K562 (cell line): ENCODE measurements around the gene KCNJ9. TPM values are rescaled to one million over a fixed set of nuclear protein-coding genes. Genes with fewer than 3 reads are reported as not detected.

ENCODE experiments used
- ATAC-seq: fragments of 200-7000 bp; cut with Tn5 transposase; 3 replicates; pipeline ENCODE4 v1.9.1; 2020; ENCODE audit warnings: moderate library complexity
- BruUV-seq: library from RNA; stranded (reverse); fragments of 400-500 nt; replicated peaks from 2 replicates; lab custom pipeline; 2021; lab: Mats Ljungman, UMichigan
- CTCF ChIA-PET: fragments of 300-600 bp; formaldehyde crosslinking; extraction: SDS; loops from one replicate; lab custom pipeline; 2021; ENCODE audit warnings: low intra/inter-chr PET ratio; lab: Yijun Ruan, JAX
- POLR2A ChIA-PET: fragments of 300-600, 350-650 bp; sonication (Branson Sonifier 250); formaldehyde crosslinking; extraction: SDS; loops from one replicate; lab custom pipeline; 2021; ENCODE audit warnings: antibody characterized with exemption, inconsistent platforms; lab: Yijun Ruan, JAX
- DNase-seq, 4 experiments: peaks; one replicate each; pipeline versions ENCODE4 v3.0.0 to v3.0.0-alpha.2; 2011 to 2018; ENCODE audit warnings: low spot score in 3 of 4, mixed read lengths in 3 of 4; ENCODE audit errors: extremely low read depth in 1 of 4
- FAIRE-seq: peaks from 2 replicates; lab custom pipeline; 2011; peaks lifted over from hg19 to GRCh38; lab: Jason Lieb, UNC
- H2AFZ ChIP-seq: 2 replicates; pipeline ENCODE4 v1.6.0; 2011; ENCODE audit warnings: low read depth, low read length, control low read depth, inconsistent platforms
- H3K27ac ChIP-seq: fragments of 200-600 bp; 3 replicates; pipeline ENCODE4 v1.8.0; 2011; ENCODE audit warnings: low read depth, mild to moderate bottlenecking, control low read depth, inconsistent platforms, low read length, moderate library complexity, mixed read lengths; ENCODE audit errors: extremely low read depth
- H3K27me3 ChIP-seq, 2 experiments: fragments of 300-600 bp in 1 of 2; 2 replicates in 1 of 2; 3 replicates in 1 of 2; pipeline versions ENCODE4 v1.6.0 to v1.8.0; 2011; ENCODE audit warnings: inconsistent platforms in 2 of 2, low read length in 2 of 2, mild to moderate bottlenecking in 1 of 2, mixed read lengths in 1 of 2, moderate library complexity in 1 of 2; ENCODE audit not compliant: control insufficient read depth in 2 of 2, insufficient read depth in 2 of 2
- H3K36me3 ChIP-seq: fragments of 300-600 bp; 3 replicates; pipeline ENCODE4 v1.8.0; 2011; ENCODE audit warnings: mild to moderate bottlenecking, low read length, inconsistent platforms; ENCODE audit not compliant: control insufficient read depth, insufficient read depth
- H3K4me1 ChIP-seq, 2 experiments: fragments of 200-600 bp in 1 of 2; replicated peaks in 1 of 2; 2 replicates in 1 of 2; 3 replicates in 1 of 2; pipeline versions ENCODE4 v1.5.1 to v1.8.0; 2011; ENCODE audit warnings: inconsistent platforms in 2 of 2, low read length in 2 of 2, mild to moderate bottlenecking in 1 of 2, mixed read lengths in 1 of 2, moderate library complexity in 1 of 2; ENCODE audit not compliant: control insufficient read depth in 2 of 2, insufficient read depth in 2 of 2
- H3K4me2 ChIP-seq: 2 replicates; pipeline ENCODE4 v1.6.1; 2011; ENCODE audit warnings: low read length, control low read depth, inconsistent platforms, mixed read lengths; ENCODE audit not compliant: insufficient read depth
- H3K4me3 ChIP-seq: fragments of 200-600 bp; sonication (generic), shearing (Covaris generic); 2 replicates; pipeline ENCODE4 v1.5.1; 2016; ENCODE audit warnings: control low read depth, inconsistent platforms
- H3K79me2 ChIP-seq: fragments of 200-600 bp; 3 replicates; pipeline ENCODE4 v1.8.0; 2011; ENCODE audit warnings: low read length, inconsistent platforms; ENCODE audit not compliant: control insufficient read depth, insufficient read depth
- H3K9ac ChIP-seq, 2 experiments: 2 replicates each; pipeline versions ENCODE4 v1.6.0 to v1.6.1; 2011; ENCODE audit warnings: low read depth in 2 of 2, low read length in 2 of 2, control low read depth in 1 of 2, inconsistent platforms in 1 of 2, mild to moderate bottlenecking in 1 of 2, mixed read lengths in 1 of 2; ENCODE audit not compliant: insufficient read depth in 1 of 2
- H3K9me1 ChIP-seq: one replicate; pipeline ENCODE4 v1.6.0; 2011; ENCODE audit warnings: inconsistent platforms, mild to moderate bottlenecking, low read length, moderate library complexity; ENCODE audit not compliant: control insufficient read depth, insufficient read depth
- H3K9me3 ChIP-seq: replicated peaks from 2 replicates; pipeline ENCODE4 v1.5.1; 2011; ENCODE audit warnings: low read depth, low read length, inconsistent platforms; ENCODE audit not compliant: control insufficient read depth, insufficient read depth
- H4K20me1 ChIP-seq: replicated peaks from 2 replicates; pipeline ENCODE4 v1.6.1; 2011; ENCODE audit warnings: low read length, inconsistent platforms, mixed read lengths; ENCODE audit not compliant: control insufficient read depth, insufficient read depth
- ATF1 ChIP-seq, 2 experiments: fragments of 450-650 bp in 1 of 2; IDR thresholded peaks; 2 replicates each; pipeline ENCODE4 v1.6.1; 2016; ENCODE audit warnings: missing compliant biosample characterization in 1 of 2, missing genetic modification characterization in 1 of 2
- BRCA1 ChIP-seq, 2 experiments: fragments of 450-650 bp in 1 of 2; sonication (generic) in 1 of 2; formaldehyde crosslinking in 1 of 2; IDR thresholded peaks; 2 replicates each; pipeline versions ENCODE4 v1.5.0 to v1.6.1; 2017 to 2020; ENCODE audit warnings: mild to moderate bottlenecking in 1 of 2, missing genetic modification reagents in 1 of 2
- BRD9 ChIP-seq: fragments of 450-650 bp; IDR thresholded peaks from 2 replicates; pipeline ENCODE4 v1.6.1; 2018; ENCODE audit warnings: low read depth; ENCODE audit not compliant: partially characterized antibody
- CCNT2 ChIP-seq: IDR thresholded peaks from 2 replicates; pipeline ENCODE4 v1.6.1; 2011; ENCODE audit warnings: borderline replicate concordance, low read depth, mild to moderate bottlenecking, moderate library complexity, mixed read lengths, low read length; ENCODE audit not compliant: insufficient read length; ENCODE audit errors: extremely low read depth
- MCM7 ChIP-seq, 2 experiments: fragments of 450-650 bp; IDR thresholded peaks; 2 replicates each; pipeline ENCODE4 v1.6.1; 2016 to 2018
- MTA3 ChIP-seq: fragments of 450-650 bp; formaldehyde crosslinking; IDR thresholded peaks from 2 replicates; pipeline ENCODE4 v1.6.1; 2017; ENCODE audit warnings: mild to moderate bottlenecking, borderline replicate concordance
- NELFE ChIP-seq: IDR thresholded peaks from 2 replicates; pipeline ENCODE4 v1.6.1; 2011; ENCODE audit warnings: mild to moderate bottlenecking; ENCODE audit not compliant: insufficient read depth, insufficient read length
- NFXL1 ChIP-seq: fragments of 450-650 bp; formaldehyde crosslinking; IDR thresholded peaks from 2 replicates; pipeline ENCODE4 v1.4.0; 2021; ENCODE audit warnings: mild to moderate bottlenecking
- RFX5 ChIP-seq: IDR thresholded peaks from 2 replicates; pipeline ENCODE4 v1.6.1; 2011; ENCODE audit warnings: low read depth, mild to moderate bottlenecking, improper control_type of control experiment, low read length
- SMC3 ChIP-seq: conservative IDR thresholded peaks from 2 replicates; pipeline ENCODE4 v1.6.1; 2011; ENCODE audit warnings: low read depth, low read length, improper control_type of control experiment; ENCODE audit not compliant: insufficient read depth
- SP1 ChIP-seq: sonication (generic); formaldehyde crosslinking; IDR thresholded peaks from 2 replicates; pipeline ENCODE4 v1.8.1; 2022; ENCODE audit warnings: mild to moderate bottlenecking, missing genetic modification reagents
- TRIM28 ChIP-seq: fragments of 450-650 bp; IDR thresholded peaks from 2 replicates; pipeline ENCODE4 v1.6.1; 2017
- ZNF224 ChIP-seq: sonication (generic); formaldehyde crosslinking; IDR thresholded peaks from 2 replicates; pipeline ENCODE4 v1.8.0; 2022; ENCODE audit warnings: mild to moderate bottlenecking, missing genetic modification reagents
- ZNF232 ChIP-seq: sonication (generic); formaldehyde crosslinking; IDR thresholded peaks from 2 replicates; pipeline ENCODE4 v1.8.0; 2022; ENCODE audit warnings: mild to moderate bottlenecking, missing genetic modification reagents
- ZNF699 ChIP-seq: fragments of 250-450 bp; sonication (Bioruptor Pico); IDR thresholded peaks from 2 replicates; pipeline ENCODE4 v1.8.0; 2021; ENCODE audit warnings: mild to moderate bottlenecking, moderate library complexity; ENCODE audit not compliant: insufficient replicate concordance
- WGBS: fragments of 100-300 bp; shearing (Covaris generic); methylation state at CpG from one replicate; pipeline ENCODE4 v1.1.6; 2016; ENCODE audit warnings: low coverage, mixed read lengths; ENCODE audit not compliant: insufficient coverage; ENCODE audit errors: missing lambda C conversion rate; 5-methylcytosine and 5-hydroxymethylcytosine counted together
- in situ Hi-C: fragments of 300-500 bp; cut with MboI; formaldehyde crosslinking; loops from 4 replicates; pipeline ENCODE4 v1.15.0; 2018; ENCODE audit warnings: inconsistent platforms, mixed read lengths
- intact Hi-C: fragments of 100-400 bp; cut with micrococcal nuclease; formaldehyde crosslinking; loops from 2 replicates; pipeline ENCODE4 v1.14.2; 2022
- polyA plus RNA-seq, 8 experiments: library from polyadenylated mRNA; depleted of rRNA in 4 of 8; stranded (reverse) in 5 of 8; unstranded in 3 of 8; fragments of >200 nt; fragmentation: Nextera tagmentation in 2 of 8; fragmentation: Illumina TruSeq in 1 of 8; extraction: Ambion mirVana in 2 of 8; extraction: Trizol in 1 of 8; gene quantifications; 2 replicates each; pipeline versions ENCODE4 v1.2.1 to v1.2.3, GENCODE V29; 2011 to 2014; ENCODE audit warnings: inconsistent platforms in 1 of 8, missing spikeins in 1 of 8
- total RNA-seq, 7 experiments: library from RNA; depleted of rRNA in 6 of 7; stranded (reverse); fragments of >200 nt in 6 of 7; fragmentation: Illumina TruSeq in 2 of 7; extraction: Trizol in 2 of 7; gene quantifications; 2 replicates each; pipeline versions ENCODE4 v1.2.1 to v1.2.3, GENCODE V29; 2011 to 2021; ENCODE audit warnings: low replicate concordance in 1 of 7
- TF ChIP-seq, protein P1 (sequence below): sonication (generic); formaldehyde crosslinking; IDR thresholded peaks from 2 replicates; pipeline ENCODE4 v1.8.0; 2023; ENCODE audit warnings: missing genetic modification reagents, mild to moderate bottlenecking, borderline replicate concordance
- TF ChIP-seq, protein P2 (sequence below): fragments of 250-450 bp; sonication (Bioruptor Pico); IDR thresholded peaks from 2 replicates; pipeline ENCODE4 v1.8.0; 2022; ENCODE audit warnings: moderate library complexity, mild to moderate bottlenecking, inconsistent platforms

Gene KCNJ9
- total and polyA plus RNA-seq, 9 of the 15 experiments (the other 6 are each of a cell fraction or from before 2014, with no cell fraction given), result not detected

DNA sequence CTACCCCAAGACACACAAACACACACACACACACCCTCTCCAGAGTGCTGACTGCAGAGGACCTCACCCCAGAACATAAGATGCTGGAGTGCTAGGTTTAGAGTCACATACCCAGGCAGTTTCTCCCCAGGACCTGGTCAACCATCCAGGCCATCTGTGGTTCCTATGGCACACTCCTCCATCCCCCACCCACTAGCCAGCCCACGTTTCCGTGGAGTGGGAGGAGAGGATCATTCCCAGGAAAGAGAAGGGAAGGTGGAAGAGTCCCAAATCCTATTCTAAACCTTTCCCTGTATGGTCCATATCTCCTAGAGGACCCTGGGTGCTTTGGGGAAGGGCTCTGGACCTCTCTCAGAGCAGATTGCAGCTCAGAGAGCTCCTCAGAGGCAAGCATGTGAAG, 1.1 kb downstream of the KCNJ9 start:
- ATAC-seq (no peak), DNase-seq (no peak), FAIRE-seq (no peak)
- H3K9me1 ChIP-seq, result no peaks in the 10 kb centered on the region
- no peak overlapping the region for H3K27ac ChIP-seq
- H3K79me2 ChIP-seq, result no peaks in the 10 kb centered on the region
- in situ Hi-C loops (no loop called here), intact Hi-C loops (loop anchor here (5.0 kb wide), 1 partner anchor 145 kb away; no protein-coding TSS in a partner anchor)
- no peaks in the 10 kb centered on the region for H3K9me3 ChIP-seq
- BruUV-seq, result no TSS peak
- WGBS, result 0% methylated on average over 2 of the region's 2 CpGs
- H3K4me1 ChIP-seq, result peaks cover 0 to 16% of the 10 kb centered on the region in 2 experiments; a peak in 1 of 5 replicates
- no peak overlapping the region for H3K9ac ChIP-seq
- CTCF ChIA-PET, result interaction anchor here (0.7 kb wide), 1 partner anchor 1963 kb away, joined by 6 read pairs; no protein-coding TSS in a partner anchor
- POLR2A ChIA-PET, result interaction anchor here (0.9 kb wide), 1 partner anchor 36 kb away, joined by 3 read pairs; no protein-coding TSS in a partner anchor
- peaks cover 7% of the 10 kb centered on the region; the same call in 1 of the 2 replicates for H4K20me1 ChIP-seq
- no peak overlapping the region for H3K4me3 ChIP-seq
- H3K27me3 ChIP-seq, result peaks cover 9 to 29% of the 10 kb centered on the region in 2 experiments; a peak in 4 of 5 replicates
- no peak overlapping the region for H2AFZ ChIP-seq
- H3K36me3 ChIP-seq, result no peaks in the 10 kb centered on the region
- H3K4me2 ChIP-seq, result no peak overlapping the region
- TF ChIP-seq ZNF232 (CRISPR knock-in tag), result no peak
- no peak for TF ChIP-seq ZNF699 (CRISPR knock-in tag)
- TF ChIP-seq ZNF224, result no peak
- no peak for TF ChIP-seq MTA3
- no peak for TF ChIP-seq RFX5
- TF ChIP-seq BRCA1 (IDR thresholded peaks at IDR 0.05), result no peak
- no peak for TF ChIP-seq BRCA1 (CRISPR knock-in tag; IDR thresholded peaks at IDR 0.05)
- no peak for TF ChIP-seq NFXL1 (CRISPR knock-in tag)
- TF ChIP-seq, protein P1, sequence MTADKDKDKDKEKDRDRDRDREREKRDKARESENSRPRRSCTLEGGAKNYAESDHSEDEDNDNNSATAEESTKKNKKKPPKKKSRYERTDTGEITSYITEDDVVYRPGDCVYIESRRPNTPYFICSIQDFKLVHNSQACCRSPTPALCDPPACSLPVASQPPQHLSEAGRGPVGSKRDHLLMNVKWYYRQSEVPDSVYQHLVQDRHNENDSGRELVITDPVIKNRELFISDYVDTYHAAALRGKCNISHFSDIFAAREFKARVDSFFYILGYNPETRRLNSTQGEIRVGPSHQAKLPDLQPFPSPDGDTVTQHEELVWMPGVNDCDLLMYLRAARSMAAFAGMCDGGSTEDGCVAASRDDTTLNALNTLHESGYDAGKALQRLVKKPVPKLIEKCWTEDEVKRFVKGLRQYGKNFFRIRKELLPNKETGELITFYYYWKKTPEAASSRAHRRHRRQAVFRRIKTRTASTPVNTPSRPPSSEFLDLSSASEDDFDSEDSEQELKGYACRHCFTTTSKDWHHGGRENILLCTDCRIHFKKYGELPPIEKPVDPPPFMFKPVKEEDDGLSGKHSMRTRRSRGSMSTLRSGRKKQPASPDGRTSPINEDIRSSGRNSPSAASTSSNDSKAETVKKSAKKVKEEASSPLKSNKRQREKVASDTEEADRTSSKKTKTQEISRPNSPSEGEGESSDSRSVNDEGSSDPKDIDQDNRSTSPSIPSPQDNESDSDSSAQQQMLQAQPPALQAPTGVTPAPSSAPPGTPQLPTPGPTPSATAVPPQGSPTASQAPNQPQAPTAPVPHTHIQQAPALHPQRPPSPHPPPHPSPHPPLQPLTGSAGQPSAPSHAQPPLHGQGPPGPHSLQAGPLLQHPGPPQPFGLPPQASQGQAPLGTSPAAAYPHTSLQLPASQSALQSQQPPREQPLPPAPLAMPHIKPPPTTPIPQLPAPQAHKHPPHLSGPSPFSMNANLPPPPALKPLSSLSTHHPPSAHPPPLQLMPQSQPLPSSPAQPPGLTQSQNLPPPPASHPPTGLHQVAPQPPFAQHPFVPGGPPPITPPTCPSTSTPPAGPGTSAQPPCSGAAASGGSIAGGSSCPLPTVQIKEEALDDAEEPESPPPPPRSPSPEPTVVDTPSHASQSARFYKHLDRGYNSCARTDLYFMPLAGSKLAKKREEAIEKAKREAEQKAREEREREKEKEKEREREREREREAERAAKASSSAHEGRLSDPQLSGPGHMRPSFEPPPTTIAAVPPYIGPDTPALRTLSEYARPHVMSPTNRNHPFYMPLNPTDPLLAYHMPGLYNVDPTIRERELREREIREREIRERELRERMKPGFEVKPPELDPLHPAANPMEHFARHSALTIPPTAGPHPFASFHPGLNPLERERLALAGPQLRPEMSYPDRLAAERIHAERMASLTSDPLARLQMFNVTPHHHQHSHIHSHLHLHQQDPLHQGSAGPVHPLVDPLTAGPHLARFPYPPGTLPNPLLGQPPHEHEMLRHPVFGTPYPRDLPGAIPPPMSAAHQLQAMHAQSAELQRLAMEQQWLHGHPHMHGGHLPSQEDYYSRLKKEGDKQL (CRISPR knock-in tag), result no peak
- TF ChIP-seq TRIM28, result no peak
- TF ChIP-seq CCNT2, result no peak
- no peak for TF ChIP-seq ATF1 (CRISPR knock-in tag; IDR thresholded peaks at IDR 0.05)
- no peak for TF ChIP-seq ATF1 (tag; IDR thresholded peaks at IDR 0.05)
- TF ChIP-seq, protein P2, sequence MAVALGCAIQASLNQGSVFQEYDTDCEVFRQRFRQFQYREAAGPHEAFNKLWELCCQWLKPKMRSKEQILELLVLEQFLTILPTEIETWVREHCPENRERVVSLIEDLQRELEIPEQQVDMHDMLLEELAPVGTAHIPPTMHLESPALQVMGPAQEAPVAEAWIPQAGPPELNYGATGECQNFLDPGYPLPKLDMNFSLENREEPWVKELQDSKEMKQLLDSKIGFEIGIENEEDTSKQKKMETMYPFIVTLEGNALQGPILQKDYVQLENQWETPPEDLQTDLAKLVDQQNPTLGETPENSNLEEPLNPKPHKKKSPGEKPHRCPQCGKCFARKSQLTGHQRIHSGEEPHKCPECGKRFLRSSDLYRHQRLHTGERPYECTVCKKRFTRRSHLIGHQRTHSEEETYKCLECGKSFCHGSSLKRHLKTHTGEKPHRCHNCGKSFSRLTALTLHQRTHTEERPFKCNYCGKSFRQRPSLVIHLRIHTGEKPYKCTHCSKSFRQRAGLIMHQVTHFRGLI (CRISPR knock-in tag), result no peak
- TF ChIP-seq BRD9, result no peak
- TF ChIP-seq MCM7 (IDR thresholded peaks at IDR 0.05), result no peak
- TF ChIP-seq SP1, result no peak
- no peak for TF ChIP-seq SMC3
- TF ChIP-seq NELFE, result no peak
